DMS53 treated with DMSO at 0.1 percent for 48 hours (cell line): Measurements from ENCODE around the gene CYTH3.
A peak's percentile ranks its signal among the peaks of the same experiment; 100 is the strongest.

Experiments
- DNase-seq: peaks from one replicate; lab custom pipeline; 2025; ENCODE audit not compliant: unreplicated experiment; lab: John Stamatoyannopoulos, UW

Gene CYTH3

DNA sequence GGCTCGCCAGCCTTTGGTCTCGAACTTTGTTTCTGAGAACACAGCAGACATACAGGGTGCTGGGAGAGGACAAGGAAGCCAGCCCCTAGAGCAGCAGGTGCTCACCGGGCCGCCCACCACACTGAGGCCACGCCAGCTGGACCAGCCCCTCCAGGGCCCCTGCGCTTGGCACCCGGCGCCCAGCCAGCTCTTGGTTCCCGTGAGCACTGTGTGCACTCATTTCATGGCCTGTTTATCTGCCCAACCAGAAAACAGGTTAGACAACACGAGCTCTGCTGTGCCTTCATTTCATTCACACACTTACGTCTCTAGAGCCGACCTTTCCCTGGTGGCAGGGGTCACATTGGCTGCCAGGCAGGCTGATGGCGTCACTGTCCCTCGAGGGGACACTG, 104.0 kb downstream of the CYTH3 start:
- no peak for DNase-seq

DNA sequence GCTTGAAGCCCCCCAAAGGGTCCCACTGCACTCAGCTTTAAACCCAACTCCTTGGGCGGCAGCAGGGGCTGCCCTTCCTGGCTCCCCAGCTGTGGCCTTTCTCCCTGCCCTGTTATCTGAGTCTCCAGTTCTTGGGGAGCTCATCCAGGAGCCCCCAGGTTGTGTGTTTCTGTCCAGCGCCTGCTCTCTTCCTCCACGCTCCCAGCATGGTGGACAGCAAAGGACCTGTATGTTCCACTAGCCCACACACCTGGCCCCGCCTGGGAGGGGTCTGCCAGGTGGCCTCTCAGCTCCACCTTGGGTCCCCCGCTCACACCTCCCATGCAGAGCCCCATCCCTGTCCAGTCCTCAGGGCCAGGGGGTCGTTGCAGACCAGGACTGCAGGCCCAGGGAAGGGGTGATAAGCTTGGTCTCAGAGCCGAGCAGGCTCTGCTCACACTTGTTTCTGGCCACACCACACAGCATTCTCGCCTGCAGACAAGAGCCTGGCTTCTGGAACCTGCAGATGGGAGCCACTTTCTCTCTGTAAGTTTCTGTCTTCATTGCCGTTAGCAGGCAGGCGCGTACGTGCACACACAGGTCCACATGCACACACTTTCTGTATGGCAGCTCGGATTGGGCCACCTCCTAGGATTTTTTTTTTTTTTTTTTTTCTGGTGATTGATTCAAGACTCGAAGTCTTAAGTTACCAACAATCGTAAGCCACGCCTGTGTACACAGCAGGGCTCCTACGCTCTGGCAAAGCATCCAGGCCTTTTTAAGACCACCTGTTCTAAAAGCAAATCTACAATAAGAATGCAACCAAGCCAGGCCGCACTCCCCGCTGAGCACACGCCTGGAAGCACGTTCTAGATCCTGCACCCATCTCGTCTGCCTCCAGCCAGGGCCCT, 104.6 kb downstream of the CYTH3 start:
- no peak for DNase-seq

DNA sequence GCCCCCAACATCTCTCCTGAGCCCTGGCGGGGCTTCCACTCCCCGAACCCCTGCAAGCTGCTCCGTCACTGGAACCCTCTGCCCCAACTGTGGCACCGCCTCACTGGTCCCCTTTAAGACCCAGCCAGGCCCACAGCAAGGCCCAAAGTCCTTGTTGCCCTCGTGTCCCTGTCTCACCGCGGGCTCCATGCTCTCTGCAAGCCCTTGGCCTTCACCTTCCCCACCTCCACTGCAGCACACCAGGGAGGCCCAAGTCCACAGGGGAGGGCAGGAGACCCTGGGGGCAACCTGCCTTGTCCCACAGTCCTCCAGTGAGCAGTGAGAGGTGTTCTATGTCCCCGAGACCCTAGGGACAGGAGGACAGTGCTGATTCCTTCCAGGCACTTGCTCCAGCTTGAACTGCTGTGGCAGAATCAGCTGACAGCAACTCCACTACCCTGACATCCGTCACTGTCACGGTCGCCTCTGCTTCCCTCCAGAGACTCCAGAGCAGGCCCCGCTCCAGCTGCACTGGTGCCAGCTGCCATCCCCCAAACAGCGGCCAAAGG, 105.3 kb downstream of the CYTH3 start:
- no peak for DNase-seq

DNA sequence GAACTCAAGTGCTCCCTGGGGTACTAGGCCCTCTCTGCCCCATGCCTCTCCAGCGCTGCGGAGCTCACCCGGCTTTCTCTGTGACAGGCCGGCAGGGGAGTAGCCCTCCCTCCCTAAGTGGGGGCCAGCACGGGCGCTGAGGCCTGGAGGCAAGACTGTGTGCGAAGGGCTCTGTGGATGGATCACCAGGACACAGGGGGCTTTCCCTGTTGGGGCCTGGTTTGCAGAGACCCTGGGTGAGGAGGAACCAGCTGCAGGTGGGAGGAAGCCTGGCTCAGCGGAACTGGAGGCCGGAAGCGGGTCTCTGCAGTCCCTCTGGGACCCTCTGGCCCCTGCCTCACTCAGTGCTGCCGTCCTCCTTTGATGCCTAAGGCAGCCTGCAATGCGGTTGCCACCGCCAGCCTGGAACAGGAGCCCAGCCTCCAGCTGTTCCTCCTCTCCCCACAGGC, 106.0 kb downstream of the CYTH3 start:
- DNase-seq, result no peak

DNA sequence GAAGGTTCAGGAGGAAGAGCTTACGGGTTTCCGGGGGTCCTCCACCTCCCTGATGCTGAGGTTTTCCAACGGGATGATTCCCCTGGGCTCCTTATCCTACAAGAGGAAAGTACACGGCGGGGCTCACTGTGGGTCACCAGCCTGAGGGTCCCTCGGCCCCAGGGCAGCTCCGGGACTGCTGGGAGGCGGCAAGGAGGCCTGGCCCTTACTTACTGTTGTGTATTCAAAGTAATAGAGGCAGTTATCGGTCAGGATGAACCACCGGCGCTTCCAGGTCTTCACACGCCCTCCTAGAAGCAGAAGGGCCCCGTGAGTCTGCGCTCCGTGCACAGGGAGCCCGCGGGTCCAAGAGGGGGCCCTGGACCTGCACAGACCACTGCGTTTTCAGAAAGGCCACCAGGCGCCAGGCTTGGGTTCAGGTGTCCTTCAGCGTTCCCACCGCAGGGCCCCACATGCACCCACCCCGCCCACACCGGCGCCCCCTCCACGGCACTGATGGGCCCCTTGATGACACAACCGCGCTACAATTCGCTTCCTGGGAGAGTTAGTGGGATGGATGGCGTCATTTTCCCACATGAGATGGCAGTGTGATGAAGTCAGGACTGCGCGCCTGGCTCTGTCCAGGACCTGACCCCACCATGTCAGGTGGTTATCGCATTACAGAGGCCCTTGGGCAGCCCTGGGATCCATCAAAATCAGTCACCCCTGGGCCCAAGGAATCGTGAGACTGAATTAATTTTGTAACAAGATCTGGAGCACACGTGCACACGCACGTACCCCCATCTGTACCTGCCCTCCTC, 106.7 kb downstream of the CYTH3 start:
- DNase-seq, result no peak

DNA sequence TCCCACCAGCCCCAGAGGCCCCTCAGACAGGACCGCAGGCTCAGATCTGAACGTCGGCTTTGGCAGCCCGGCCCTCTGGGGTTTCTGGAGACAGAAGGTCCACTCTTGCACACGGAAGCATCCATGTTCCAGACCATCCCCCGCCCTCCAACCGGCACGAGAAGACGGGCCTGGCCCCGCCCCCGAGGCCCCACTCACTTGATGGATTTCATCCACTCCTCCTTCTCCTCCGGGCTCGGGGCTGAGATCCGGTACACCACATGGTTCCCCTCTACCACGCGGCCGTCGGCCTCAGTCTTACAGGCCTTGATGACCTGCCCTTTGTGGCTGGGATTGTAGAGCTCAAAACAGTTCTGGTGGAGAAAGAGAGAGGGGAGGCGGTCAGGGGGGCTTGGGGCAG, 107.3 kb downstream of the CYTH3 start:
- DNase-seq, result no peak

DNA sequence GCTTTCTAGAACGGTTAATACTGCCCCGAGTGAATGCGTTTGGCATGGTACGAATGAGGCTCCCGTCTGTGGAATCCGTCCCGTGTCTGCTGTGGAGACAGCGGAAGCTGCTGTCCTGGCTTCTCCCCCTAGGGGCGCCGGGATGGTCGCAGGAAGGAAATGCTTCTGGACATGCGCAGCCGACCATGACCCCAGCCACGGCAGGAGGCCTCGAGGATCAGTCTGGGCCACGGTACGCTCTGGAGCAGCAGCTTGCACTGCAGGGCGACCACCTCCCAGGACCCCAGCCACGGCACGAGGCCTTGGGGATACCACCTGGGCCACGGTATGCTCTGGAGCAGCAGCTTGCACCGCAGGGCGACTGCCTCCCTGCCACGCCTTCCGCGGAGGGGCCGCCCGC, 107.9 kb downstream of the CYTH3 start:
- DNase-seq, result no peak

DNA sequence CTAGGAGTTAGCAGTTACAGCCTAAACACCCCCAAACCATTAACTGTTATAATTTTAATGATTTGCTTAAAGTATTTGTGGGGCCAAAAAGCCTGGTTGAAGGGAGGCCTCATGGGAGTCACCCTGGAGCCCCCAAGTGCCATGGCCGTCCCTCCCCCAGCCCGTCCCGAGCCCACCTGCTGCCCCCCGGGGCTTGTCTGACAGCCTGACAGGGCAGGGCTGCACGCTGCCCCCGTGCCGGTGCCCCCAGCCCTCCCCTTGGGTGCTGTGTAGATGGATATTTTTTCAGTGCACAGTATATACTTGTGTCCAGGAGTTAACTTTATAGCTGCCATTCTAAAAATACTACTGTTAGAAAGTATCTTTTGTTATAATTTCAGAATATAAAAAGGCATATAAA, 108.4 kb downstream of the CYTH3 start:
- DNase-seq, result no peak

DNA sequence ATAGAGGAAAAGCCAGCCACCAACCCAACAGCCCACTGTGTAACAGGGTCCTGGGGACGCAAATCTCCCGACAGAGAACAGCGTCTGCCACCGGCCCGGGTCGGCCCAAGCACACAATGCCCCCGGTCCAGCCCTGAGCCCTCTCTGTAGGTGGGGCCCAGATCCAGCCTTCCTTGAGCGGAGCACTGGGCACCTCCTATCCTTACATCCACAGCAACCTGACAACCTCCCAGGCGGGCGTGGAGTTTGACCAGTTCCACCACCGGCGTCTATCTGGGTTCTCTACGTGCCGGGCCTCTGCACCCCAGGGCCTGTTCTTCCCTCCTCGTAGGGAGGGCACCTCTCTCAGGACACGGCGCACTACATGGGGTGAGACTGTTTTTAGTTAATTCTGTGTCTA, 109.0 kb downstream of the CYTH3 start:
- DNase-seq, result no peak

DNA sequence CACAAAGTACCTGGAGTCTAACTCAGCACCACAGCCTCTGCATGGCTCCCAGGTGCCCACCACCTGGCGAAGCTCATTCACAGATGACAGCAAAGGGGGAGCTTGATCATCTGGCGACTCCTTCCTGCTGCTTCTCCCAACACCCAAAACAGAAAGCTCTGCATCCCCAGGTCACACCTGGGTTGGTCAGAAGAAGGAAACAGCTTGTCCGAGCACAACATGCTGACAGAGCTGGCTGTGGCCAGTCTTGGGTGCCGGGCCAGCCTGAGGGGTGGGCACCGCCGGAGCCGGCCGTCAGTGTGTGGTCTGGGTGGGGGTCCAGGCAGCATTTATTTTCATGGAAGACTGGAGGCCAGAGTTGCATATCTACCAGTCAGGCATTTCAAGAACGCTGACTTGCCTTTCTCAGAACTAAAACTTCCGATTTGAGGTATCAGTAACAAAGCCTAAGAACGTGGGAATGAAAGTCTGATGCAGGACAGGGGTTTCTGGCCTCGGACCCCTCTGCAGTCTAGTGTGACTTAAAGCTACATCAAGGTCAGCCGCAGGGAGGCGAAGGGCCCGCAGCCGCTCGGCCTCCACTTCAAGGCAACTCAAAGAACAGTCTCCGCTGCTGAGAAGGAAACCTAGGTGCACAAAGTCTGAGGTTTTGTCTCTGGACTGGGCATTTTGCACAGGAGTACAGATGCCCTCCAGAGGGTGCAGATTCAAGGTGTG, 109.6 kb downstream of the CYTH3 start:
- DNase-seq, result no peak

DNA sequence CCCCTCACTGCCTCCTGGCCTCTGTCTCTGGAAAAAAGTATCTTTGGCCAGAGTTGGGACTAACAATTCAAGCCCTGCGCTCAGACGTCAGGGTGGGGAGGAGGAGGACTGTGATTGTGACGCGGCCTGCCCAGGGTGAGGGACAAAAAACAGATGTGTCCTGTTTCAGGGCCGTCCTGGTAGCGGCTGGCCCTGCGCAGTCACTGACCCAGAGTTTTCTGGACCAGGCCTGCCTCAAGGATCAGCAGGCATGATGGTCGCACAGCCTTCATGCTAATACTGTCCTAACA, 110.1 kb downstream of the CYTH3 start:
- no peak for DNase-seq

DNA sequence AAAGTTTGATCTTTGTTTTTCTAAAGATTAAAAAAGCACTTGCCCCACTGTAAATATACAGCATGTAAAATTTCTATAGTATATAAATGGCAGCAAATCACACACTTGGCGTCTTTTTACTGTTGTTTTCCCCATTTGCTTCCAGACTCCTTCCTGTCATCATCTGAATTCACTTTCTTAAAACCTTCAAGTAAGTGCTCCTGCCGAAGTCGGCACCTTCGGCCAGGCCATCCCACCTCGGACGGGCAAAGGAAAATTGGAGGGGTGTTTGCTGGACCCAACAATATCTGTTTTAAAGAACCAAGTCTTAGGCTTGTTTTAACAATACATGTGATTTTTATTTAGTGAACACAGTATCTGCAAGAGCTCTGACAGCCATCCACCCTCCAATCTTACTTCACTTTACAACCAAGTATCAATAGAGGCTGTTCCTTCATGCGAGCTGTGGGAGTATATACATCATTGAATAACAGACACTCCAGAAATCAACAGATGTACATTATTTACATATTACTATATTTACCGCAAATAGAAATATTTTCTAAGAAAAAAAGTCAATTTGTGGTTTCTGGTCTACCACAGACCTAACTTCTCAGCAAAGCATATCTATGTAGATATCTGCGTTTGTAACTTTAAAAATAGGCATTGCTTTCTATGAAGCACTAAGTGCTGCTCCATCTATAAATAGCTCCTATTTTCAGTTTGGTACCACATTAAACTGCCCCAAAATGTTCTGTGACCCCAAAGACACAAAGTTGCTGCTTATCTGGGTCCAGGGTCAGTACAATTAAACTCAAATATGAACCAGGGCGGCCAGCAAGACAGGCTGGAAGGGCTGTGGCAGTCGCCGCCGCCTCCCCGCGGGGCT, 110.7 kb downstream of the CYTH3 start:
- DNase-seq, result no peak

DNA sequence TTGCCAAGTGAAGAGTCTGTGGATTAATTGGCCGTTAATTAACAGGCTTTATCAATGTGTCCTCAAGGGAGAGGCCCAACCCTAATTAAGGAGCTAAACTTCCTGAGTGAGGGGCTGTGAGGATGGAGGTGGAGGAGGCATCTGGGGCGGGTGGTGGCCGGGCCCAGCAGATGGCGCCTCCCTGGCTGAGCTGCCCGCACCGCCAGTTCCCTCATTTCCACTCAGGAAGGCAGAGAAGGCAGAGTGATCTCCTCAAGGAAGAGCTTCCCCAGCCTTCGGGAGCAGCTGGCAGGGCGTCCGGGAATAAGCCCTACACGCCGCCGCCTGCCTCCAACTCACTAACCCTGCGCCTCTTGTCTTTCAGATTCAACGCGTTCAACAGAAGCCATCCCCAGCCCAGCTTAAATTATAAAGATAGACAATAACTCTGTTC, 112.2 kb downstream of the CYTH3 start:
- DNase-seq, result peak; percentile 15

DNA sequence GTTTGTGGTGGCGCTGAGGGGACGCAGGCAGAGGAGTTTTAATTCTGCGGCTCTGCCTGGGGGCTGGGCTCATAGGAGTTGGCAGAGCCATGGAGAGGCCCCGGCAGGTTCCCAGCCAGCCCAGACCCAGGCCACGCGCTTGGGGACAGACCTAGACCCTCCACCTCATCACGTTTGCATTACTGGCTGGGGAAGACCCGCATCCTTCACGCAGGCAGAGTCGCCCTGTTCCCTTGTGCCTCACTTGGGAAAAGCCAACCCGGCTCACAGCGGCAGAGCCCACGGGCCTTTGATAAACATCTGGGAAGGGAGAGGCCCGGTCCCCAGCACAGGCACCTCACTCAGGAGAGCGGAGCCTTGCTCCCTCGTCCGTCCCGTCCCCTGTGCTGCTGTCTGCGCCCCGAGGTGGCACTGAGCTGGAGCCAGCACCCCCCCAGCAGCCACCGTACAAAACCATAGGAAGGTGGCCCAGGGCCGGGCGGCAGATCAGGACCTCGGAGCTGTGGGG, 112.8 kb downstream of the CYTH3 start:
- DNase-seq, result no peak

DNA sequence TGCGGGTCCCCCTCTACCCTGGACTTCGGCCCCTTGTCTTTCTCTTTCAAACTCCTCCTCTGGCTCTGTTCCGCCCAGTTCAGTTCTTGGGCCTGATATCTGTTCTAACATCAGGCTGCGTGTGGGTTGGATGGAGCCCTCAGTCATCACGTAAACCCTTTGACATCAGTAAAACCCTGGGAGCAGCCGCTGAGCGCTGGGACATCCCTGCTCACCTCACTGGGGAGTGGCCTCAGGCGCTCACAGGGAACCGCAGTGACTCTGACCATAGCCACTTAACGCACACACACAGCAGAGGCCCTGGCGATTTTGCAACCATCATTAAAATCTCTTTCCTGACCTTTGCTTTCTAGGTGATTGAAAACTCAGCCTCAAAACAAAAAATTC, 113.3 kb downstream of the CYTH3 start:
- no peak for DNase-seq

DNA sequence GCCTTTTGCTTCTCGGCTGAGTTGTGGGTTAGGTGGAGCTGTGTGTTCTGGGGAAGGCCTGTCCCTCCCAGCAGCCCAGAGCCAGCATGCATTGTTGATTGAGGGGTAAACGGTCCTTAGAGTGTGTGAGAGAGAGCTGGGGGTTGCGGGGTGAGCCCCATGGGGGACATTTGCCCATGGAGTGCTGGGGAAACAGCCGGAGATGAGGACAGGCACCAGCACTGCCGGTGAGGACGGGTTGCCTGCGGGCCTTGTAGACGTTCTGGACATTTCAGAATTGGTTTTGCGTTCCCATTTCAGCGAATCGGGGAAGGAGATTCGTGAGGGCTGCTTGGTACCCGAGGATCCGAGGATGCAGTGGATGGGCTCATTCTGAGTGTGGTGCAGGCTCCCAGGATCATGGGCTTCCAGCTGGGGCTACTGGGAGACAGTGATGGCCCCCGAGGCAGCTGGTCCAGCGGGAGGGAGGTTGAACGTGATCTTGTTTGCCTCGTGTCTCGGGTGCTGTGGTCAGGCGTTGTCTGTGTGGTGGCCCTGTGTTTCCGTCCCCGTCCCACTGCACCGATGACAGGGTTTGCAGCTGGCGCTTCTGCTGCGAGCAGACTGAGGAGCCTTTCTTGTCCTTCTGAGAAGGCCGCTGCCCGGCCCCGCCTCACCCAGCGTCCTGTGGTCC, 113.9 kb downstream of the CYTH3 start:
- no peak for DNase-seq

DNA sequence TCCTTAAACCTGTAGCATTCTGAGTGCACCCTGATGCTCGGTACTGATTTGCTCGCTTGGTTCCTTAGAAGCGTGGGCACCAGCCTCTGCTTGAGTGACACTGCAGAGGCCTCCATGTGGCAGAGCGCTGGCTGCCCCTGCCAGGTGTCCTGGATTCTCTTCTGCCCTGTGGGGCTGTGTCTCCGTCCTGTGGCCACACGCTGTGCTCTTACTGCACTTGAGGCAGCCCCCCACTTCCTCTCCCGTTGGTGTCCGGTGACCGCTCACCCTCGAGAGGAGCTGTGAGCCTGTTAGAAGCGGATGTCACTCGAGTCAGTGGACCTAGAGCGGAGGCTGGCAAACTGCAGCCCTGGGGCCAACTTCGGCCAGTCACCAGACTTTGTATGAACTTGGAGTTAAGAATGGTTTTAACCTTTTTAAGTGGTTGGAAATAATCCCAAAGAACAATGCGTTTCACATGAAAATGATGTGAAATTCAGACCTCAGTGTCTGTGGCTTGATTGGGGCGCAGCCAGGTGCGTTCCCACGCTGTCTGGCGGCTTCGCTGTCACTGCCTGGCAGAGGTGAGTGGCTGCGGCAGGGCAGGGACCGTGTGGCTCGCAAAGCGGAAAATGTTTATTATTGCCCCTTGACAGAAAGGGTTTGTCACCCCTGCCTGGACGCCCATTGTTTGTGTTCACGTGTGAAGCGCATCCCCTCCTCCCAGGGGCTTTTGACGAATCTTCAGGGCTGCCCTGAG, 114.6 kb downstream of the CYTH3 start:
- no peak for DNase-seq

DNA sequence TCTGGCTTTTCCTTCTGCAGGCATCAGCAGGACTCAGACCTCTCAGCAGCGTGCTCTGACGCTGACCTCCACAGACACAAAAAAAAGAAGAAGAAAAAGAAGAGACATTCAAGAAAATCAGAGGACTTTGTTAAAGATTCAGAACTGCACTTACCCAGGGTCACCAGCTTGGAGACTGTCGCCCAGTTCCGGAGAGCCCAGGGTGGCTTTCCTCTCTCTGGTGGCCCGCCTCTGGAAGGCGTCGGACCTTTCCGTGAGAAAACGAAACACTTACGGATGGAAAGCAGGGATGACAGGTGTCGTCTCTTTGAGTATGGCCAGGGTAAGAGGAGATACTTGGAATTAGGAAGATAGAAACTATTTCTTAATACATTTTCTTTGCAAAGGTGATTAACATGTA, 115.7 kb downstream of the CYTH3 start:
- DNase-seq, result no peak

DNA sequence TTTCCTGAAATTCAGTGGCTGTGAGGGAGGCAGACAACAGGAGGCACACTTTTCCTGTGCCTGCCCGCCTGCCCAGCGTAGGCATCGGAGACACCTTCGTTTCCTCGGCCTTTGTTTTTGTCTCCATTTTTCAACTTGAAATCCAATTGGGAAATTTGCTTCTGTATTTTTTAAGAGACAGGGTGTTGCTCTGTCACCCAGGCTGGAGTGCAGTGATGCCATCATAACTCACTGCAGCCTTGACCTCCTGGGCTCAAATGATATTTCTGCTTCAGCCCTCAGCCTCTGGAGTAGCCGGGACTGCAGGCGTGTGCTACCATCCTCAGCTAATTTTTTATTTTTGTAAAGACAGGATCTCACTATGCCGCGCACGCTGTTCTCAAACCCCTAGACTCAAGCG, 116.8 kb downstream of the CYTH3 start:
- no peak for DNase-seq
